ENCODE measurements around the gene TMEM164.
"Not testable (repeated sequence)": the region's sequence is repeated elsewhere in the genome, so short reads cannot be mapped to it uniquely, and the experiment has no call there.

TMEM164 gene

DNA sequence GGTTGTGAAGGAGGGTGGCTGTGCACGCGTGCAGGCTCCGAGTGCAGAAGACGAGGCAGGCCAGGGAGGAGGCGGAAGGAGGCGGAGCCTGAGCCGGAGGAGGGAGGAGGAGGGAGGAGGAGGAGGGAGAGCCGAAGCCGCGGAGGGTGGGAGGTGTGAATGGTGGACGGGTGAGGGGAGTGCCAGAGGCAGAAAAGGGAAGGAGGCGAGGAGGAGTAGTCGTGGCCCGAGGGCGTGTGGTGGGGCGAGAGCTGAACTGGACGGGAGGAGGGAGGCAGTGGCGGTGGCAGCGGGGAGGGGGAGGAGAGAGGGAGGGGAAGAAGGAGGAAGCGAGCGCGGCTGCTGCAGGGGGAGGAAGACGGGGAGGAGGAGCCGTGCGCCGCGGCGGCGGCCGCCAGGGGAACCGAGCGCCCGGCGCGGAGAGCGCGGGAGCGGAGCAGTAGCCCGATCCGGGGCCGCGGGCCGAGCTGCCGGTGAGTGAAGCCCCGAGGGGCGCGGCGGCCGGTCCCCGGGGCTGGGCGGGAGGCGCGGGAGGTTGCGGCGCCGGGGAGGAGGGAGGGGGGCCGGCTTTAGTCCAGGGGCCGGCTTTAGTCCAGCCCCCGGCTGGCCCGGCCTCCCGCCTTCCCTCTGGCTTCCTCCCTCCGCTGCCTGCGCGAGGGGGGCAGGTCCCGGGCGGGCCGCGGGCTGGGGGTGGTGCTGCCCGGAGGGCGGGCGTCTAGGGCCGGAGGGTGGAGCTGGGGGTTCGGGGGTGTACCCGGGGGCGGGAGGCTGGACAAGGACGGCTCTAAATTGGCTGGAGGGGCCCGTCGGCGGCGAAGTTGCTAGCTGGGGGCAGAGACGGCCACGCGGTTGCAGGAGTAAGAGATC lies at the start of gene TMEM164:
TMEM164 (plus strand) TSS at position 815 of the 867 bp plus-strand sequence. CDS start 661 bp downstream, outside the sequence.
- peak; percentile 61 to 70 for DNase-seq

GRCh38 chrX:109954333-109954732 lies 48.6 kb upstream of the TMEM164 start:
- DNase-seq, result no peak

- no peak for DNase-seq
Measured at GRCh38 chrX:109954955-109955354, 48.0 kb upstream of the TMEM164 start.

GRCh38 chrX:109958266-109958665 lies 44.6 kb upstream of the TMEM164 start:
- DNase-seq, result no peak

DNA sequence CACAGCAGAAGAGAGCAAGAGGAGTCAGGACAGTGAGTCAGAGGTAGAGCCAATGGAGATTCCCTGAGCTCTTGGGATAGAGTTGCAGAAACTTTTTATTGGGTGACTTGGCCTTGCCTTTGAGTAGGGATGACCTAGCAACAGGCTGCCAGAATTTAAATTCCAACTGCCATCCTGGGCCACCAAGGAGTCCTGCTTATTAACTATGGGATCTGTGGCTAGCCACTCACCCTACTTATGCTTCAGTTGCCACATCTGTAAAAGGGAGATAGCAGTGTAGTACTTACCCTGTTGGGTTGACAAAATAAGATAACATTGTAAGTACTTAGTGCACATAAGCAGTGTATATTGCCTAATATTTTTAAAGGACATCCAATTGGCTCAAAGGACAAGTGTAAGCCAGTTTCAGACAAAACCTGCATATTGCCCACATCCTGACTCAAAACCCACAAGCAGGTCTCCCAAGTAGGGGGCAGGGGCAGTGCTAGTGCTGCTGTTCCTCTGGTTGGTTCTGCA lies 43.5 kb upstream of the TMEM164 start:
- no peak for DNase-seq

DNA sequence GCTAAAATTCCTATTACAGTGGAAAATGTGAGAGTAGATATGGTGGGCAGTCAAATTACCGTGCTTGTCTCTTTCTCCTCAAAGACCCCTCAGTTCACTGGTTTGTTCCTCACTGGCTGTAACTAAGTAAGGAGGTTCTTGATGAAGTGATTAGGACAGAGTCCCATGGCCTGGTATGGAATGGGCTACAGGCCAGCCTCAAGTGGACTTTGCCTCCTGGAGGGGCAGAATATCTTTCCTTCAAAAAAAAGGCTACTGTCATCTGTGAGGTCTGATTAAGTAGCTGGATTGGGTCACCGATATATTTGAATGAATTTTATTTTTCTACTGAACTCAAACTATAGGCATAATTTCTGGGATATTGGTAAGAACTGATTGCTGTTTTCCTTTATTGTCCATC lies 38.5 kb upstream of the TMEM164 start:
- no peak for DNase-seq

DNA sequence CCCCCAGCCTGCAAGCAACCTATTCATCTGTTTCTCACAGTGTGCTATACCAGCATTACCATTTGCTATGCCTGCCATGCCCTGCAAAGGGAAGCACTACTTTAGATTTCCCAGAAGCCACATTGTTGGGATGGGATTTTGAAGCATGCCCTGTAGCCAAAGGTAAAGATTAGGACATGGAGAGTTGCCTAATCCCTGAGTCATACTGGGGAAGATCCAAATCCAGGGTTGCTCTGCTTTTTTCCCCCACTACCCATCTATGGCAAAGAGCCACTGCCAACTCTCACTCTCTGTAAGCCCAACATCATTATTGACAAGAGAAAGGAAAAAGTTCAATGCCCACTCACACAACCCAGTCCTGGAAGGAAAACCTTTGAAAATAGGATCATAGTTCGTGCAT lies 36.7 kb upstream of the TMEM164 start:
- DNase-seq, result no peak

DNA sequence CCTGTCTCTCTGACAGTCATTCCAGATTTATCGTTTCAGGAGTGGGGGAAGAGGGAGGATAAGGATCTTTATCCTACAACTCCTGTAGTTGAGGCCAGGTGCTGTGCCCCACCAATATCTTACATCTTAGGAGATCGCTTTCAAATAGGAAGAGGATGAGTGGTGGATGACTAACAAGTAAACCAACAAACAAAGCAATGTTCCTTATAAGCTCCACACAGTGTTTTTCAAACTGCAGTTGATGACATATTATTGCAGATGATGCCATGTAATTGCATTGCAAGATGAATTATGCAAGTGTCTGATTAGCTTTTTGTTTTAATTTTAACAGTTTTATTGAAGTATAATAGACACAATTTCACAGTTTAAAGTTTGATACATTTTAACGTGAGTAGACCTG lies 35.8 kb upstream of the TMEM164 start:
- no peak for DNase-seq

GRCh38 chrX:109970841-109971240 lies 32.1 kb upstream of the TMEM164 start:
- DNase-seq, result not testable (repeated sequence)

DNA sequence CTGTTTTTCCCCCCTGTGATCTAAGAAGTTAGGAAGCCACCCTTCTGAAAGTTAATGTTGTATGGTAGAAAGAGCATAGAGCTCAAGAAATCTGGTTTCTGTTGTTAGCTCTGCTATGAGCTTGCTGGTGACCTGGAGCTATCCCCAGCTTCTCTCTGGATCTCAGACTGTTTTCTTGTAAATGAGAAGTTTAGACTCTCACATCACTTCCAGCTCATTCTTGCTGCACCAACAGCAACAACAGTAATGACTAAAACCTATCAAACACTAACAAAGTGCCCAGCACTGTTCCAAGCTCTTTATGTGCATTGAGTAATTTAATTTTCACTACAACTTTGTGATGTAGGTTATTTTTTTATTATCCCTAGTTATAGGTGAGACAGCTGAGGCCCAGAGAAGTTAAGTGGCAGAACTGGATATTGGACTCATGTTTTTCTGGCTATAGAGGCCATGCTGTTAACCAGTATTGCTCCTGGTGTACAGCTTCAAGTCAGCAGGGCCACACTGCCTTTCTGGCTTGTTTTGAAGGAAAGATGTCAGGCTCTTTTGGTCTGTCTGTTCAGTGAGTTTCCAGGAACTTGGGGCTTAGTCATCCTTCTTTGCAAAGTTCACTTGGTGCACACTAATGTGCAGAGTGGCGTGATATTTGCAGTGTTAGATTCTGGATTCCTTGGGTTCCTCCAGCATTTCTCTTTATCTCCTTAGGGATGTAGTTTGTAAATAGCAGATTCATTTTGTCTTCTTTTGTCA lies 27.8 kb upstream of the TMEM164 start:
- no peak for DNase-seq

DNA sequence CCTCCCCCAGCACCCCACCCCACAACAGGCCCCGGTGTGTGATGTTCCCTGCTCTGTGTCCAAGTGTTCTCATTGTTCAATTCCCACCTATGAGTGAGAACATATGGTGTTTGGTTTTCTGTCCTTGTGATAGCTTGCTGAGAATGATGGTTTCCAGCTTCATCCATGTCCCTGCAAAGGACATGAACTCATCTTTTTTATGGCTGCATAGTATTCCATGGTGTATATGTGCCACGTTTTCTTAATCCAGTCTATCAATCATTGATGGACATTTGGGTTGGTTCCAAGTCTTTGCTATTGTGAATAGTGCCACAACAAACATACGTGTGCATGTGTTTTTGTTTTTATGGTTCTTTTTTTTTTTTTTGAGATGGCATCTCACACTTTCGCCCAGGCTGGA lies 17.7 kb upstream of the TMEM164 start:
- DNase-seq, result not testable (repeated sequence)

DNA sequence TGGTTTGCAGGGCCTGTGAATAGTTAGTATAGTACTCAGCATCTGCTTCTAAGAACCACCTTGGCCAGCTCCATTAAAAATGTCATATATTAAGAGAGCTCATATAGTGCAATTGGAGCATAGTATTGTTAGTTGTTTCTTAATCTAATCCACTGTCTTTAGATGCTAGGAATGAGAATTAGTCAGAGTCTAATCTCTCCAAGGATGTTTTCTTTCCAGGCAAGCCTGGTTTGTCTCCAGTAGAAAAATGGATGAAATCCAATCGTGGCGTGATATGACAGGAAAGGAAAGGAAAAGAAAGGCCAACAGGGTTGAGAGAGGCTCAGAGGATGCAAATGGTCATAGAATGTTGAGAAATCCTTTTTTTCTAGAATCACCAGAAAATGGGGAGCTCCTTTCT lies 15.0 kb upstream of the TMEM164 start:
- DNase-seq, result no peak

GRCh38 chrX:109990582-109991276 lies 12.2 kb upstream of the TMEM164 start:
- no peak for DNase-seq

DNA sequence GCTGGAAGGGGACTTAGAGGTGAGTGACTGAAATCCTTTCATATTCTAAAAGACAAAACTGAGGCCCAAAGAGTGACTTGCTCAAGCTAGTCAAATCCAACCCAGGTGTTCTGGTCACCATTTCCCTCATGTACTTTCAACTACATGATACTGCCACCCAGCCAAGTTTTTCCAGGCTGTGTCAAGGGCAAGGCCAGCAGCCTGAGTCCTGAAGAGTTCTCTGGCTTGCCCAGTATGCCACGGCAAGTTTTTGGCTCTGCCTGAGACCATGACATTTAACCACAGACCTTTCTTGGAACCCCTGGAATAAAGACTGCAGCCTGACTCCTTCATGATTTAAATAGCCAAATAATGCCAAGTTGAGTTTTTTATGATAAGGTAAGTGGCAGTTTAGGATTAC lies 10.7 kb upstream of the TMEM164 start:
- DNase-seq, result no peak

DNA sequence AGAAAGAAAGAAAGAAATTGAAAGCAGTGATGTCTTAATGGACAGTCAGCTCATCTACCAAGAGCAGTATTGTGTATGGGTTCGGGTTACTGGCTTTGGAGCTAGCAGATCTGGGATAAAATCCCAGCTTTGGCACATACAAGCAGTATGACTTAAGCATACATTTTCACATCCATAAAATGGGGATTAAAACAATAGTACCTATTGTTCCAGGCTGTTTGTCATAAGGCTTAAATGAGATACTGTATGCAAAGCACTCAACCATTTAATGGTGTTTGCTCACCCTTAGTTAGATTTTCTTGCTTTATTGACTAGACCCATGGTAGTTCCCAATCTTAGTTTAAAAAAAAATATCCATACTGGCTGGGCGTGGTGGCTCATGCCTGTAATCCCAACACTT lies 7.8 kb upstream of the TMEM164 start:
- DNase-seq, result no peak

- no peak for DNase-seq
Measured at GRCh38 chrX:109997786-109998452, 5.0 kb upstream of the TMEM164 start.

DNA sequence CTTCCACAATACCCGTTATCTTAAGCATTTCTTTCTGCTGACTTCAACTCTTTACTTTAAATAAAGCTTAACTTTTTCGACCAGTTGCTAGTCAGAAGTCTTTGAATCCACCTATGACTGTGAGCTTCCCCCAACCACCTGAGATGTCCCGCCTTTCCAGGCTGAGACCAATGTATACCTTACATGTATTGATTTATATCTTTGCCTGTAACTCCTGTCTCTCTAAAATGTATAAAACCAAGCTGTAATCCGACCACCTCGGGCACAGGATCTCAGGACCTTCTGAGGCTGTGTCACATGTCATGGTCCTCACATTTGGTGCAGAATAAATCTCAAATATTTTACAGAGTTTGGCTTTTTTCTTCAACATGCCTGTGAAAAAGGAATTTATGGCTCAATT lies 2.9 kb upstream of the TMEM164 start:
- DNase-seq, result no peak

DNA sequence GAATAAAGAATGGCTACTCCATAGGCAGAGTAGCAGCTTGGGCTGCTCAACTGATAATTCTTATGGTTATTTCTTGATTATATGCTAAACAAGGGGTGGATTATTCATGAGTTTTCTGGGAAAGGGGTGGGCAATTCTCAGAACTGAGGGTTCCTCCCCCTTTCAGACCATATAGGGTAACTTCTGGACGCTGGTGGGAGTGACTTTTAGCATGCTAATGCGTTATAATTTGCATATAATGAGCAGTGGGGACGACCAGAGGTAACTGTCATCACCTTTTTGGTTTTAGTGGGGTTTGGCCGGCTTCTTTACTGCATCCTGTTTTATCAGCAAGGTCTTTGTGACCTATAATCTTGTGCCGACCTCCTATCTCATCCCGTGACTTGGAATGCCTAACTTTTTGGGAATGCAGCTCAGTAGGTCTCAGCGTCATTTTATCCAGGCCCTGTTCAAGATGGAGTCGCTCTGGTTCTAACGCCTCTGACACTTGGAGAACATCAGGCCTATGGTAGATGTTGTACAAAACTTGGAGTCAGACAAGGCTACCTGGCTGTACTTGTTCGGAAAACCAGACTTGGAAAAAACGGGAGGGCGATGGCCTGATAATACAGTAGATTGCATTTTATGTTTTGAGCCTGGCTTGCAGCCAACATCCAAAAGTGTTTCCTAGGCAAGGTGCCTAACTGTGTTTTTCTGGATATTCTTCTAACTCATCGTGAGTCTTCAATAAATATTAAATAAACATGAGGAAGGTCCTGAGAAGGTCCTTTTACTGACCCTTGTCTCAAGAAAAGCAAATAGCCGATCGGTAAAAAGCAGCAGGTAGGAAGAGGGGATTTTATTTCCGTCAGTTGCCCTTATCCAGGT lies 1.8 kb upstream of the TMEM164 start:
- DNase-seq, result no peak

DNA sequence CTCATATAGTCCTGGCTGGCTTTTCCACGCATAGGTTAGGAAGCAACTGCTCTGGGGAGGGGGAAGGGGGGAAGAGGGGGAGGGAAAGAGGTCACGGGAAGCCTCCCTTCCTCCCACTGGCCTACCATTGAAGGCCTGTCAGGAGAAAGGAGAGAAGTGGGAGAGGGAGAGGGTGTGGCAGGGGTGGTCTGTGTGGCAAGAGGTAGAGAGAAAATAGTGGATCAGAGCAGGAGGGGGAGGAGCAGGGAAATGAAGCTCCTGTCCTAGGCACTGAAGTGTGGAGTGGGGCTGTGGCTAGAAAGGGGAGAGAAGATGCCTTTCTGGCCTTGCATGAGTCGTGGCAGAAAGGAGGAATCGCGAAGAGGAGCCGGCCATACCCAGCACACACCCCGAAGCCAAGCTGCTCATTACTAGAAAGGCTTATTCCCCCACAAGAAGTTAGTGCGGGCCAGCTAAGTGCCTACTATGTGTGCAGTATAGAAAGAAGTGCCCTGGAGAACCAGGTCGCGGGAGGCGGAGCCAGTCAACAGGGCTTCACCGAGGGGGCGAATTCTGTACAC lies 1.1 kb upstream of the TMEM164 start:
- DNase-seq, result no peak

GRCh38 chrX:110003167-110004156 lies 548 bp downstream of the TMEM164 start:
- peak in 1 of 2 experiments; percentile 38 for DNase-seq

Measured in NCI-H524 (cell line).